Limb (tissue), 2 donors: Measurements from ENCODE around the gene AMBRA1.
A peak's percentile ranks its signal among the peaks of the same experiment; 100 is the strongest.

Experiments
- DNase-seq, 2 donors: peaks; one replicate each; pipeline ENCODE4 v3.0.0-alpha.2; 2016; ENCODE audit errors: extremely low spot score in 2 of 2

AMBRA1 gene

DNA sequence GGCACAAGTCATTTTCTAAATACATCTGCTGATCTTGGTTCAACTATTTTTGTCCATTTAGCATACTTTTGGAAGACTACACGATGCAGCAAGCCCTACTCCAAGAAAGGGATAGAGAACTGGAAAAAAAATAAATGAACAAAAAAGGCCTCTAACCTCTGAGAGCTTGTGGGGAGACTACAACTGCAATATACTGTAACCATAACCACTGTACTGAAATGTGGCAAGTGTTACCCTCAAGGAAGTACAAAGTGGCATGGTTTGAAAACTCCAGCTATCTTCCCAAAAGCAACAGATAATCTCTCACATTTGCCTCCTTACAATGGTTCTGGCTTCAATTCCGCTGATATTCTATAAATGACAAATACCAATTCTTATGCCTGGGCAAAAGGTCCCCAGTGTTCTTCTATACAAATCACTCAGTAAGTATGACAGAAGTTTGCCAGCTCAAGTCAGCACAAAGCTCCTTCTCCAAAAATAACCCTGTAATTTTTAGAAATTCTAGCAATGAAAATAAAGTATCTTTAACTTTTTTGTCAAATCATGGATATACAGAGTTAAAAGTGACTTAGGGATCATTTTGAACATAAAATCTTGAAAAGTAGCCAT lies 22.9 kb downstream of the AMBRA1 start:
- DNase-seq, result no peak

GRCh38 chr11:46565232-46565840 lies 28.5 kb downstream of the AMBRA1 start:
- DNase-seq, result no peak

DNA sequence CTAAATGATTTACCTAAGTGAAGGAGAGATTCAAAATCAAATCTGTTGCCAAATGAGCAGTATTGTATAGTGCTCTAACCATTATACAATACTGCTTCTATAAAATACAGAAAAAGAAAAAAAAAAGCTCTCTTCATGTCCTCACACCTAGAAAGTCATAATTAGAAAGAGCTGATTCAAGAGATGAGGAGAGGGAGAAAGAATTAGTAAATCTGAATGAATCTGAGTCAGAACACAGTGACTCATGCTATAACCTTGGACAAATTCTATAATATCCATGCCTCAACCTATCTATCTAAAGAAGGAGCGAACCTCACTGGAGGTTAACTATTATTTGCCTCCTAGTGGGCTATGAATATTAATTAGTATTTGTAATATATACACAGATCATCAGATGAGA lies 29.4 kb downstream of the AMBRA1 start:
- DNase-seq, result no peak

DNA sequence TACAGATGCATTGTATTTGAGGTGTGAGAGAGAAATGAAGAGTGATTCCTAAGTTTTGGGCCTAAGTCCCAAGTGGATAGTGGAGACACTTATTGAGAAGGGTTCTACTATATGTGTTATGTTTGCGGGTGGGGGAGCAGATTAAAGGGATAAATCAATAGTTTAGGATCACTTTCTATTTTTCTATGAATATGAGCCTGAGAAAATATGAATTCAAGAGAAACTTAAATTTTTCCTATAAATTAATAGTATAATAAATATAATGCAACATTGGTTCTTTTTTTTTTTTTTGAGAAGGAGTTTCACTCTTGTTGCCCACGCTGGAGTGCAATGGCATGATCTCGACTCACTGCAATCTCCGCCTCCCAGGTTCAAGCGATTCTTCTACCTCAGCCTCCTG lies 31.3 kb downstream of the AMBRA1 start:
- no peak for DNase-seq

- DNase-seq, result no peak
Observed at GRCh38 chr11:46560300-46560991, 33.4 kb downstream of the AMBRA1 start.

GRCh38 chr11:46559815-46560214 lies 34.0 kb downstream of the AMBRA1 start:
- DNase-seq, result no peak

DNA sequence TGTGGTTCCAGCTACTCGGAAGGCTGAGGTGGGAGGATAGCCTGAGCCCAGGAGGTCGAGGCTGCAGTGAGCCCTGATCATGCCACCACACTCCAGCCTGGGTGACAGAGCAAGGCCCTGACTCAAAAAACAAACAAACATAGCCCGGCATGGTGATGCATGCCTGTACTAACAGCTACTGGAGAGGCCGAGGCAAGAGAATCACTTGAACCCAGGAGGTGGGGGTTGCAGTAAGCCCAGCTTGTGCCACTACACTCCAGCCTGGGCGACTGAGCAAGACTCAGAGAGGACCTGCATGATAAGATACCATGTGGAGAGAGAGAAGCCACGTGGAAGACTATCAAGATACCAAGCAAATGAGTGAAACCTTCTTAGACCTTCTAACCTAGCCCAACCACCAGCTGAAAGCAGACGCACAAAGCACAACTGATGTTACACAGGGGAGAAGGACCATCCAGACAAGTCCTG lies 36.1 kb downstream of the AMBRA1 start:
- DNase-seq, result no peak

DNA sequence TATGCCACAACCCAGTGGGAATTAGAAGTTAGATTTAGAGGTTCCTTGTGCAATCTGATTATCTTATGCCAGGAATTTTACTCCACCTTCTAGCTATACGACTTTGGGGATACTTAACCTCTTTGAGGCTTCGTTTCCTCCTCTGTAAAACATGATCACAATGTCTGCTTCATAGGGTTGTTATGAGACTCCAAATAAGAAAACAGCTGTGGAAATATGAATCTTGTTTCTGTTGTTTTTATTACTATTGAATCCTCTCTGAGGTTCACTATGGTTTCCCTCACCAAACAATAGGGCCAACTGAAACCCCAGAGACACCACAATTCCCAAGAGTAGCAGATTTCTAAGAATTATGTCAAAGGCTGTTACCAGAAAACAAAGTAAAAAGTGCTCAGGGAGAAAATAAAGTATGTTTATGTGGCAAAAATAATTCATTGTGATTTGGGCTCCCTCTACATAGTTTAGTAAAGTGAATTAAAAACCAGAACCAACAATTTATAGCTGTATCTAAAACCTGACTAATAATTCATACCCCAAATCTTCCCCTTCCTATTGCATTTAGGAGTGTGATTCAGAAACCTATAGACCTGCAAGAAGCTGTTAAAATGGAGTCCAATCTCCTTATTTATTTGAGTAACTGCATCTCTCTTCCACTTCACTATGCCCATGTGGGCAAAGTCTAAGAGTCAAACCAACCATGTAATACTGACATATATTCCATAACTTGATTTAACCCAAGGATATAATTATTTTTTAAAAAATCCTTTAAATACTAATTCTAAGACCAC lies 38.4 kb downstream of the AMBRA1 start:
- DNase-seq, result no peak

DNA sequence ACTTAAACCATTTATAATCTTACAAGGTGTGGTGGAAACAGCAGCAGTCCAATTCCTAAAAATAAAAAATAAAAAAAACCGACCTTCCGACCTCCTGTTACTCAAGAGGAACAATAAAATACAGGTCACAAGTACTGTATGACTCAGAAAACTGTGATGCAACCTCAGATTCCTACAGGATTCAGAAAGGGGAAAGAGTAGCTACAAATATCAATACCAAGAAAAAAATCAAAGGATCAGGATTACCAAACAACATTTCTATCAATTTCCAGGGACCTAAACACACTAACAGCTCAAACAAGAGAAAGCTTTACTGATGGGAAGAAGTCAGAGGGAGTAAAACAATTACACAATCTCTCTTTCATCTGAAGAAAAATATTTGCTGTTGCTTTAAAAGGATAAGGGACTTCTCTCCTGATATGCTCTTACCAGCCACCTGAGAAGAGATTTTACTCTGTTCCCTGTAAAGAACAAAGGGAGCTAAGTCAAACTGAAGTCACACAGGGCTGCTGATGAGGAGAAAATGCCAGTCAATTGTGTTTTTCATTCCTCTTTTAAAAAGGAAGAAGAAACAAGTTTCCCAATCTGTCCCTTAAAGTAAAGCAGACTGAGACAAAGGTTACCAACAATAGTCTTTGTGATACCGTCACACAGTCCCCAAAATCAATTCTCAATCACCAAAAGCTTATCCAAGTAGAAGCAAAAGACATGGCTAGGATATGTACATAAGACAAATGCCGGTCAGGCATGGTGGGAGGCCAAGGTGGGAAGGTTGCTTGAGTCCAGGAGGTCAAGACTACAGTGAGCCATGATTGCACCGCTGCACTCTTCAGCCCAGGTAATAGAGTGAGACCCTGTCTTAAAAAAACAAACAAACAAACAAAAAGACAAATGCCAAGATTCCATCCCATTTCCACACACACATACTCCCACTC lies 39.3 kb downstream of the AMBRA1 start:
- DNase-seq, result no peak

DNA sequence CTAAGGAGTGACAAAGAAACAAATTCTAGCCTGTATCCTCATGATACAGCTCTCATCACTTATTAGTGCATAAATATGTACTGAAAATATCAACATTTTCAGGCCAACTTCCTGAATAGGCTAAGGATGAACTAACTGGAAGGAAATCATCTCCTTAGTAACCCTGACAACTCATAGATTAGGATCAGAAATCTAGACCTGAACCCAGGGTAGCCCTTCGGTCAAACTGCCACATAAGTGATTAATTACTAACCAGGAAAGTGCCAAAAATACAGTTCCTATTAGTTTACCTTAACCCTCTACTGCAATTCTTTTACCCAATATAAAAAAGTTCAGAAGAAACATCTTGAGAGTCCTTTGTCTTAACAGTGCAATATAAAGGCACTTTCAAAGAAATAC lies 40.0 kb downstream of the AMBRA1 start:
- DNase-seq, result no peak

GRCh38 chr11:46551261-46551660 lies 42.6 kb downstream of the AMBRA1 start:
- DNase-seq, result no peak

DNA sequence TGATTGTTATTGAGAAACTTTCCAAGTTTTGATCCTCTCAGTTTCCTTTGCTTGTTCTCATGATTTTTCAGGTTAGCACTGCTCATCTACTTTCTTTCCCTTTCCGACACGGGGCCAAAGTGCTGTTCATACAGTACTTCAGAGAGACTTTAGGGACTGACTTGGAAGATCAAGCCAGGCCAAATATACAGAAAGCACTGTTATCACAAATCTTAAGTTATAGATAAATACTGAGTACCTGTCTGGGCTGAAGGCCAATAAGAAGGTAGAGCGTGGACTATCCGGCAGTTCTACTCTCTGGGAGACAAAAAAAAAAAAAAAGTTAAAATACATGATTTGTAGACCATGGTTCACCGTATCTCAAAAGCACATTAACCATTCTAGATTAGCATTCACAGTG lies 46.2 kb downstream of the AMBRA1 start:
- no peak for DNase-seq

- DNase-seq, result no peak
Observed at GRCh38 chr11:46543564-46543963, 50.3 kb downstream of the AMBRA1 start.

DNA sequence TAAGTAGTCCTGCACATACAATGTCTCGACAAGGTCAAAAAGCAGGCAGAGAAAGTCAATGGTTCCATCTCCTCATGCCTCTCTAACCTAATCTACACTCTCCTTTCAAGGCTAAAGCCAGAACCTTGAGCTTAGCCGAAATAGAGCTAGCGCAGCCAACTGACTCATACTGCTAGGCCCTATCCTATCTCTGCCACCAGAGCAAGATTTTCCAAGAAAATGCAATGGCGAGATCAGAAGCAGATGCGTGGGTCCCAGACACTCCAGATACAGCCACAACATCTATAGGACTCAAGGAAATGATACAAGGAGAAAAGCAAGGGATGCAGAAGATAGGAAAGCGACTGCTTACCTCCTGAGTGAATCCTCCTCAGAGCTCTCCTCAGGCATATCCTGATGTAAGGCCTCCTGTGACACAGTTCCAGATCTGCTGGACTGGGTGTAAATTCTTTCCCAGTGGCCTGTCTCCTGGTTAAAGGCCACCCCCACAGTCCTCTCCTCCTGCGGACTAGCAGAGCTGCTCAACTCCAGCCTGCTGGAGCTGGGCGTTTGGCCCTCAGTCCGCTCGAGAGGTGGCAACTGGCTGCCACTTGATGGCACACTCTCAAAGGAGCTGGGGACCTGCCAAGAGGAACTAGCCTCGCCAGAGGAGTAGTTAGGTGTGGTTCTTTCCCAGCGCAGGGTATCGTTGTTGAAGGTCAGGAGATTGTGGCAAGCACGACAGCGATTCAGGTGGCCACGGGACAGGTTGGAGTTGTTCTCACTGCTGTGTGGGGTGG lies 52.0 kb downstream of the AMBRA1 start:
- no peak for DNase-seq

- no peak for DNase-seq
Observed at GRCh38 chr11:46540807-46541206, 53.0 kb downstream of the AMBRA1 start.

- peak; percentile 75 to 77 for DNase-seq
Observed at GRCh38 chr11:46537537-46538295, 56.1 kb downstream of the AMBRA1 start.

GRCh38 chr11:46537121-46537520 lies 56.7 kb downstream of the AMBRA1 start:
- no peak for DNase-seq

DNA sequence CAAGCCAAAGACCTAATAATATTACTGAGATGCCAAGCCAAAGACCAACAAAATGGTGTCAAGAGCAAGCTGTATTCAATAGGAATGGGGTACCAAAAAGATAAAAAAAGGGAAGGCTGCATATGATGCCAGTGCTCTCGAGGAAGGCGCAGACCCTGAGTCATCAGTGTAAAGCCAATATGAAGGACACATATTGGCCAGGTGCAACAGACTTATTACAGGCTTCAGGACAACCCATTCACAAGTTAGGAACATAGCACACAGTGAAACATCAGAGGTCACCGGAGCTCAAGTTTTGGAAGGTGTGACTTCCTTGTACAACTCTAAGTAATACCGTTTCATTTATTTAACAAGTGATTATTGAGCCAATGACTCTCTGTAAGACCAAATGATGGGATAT lies 58.1 kb downstream of the AMBRA1 start:
- DNase-seq, result no peak

GRCh38 chr11:46534711-46535110 lies 59.1 kb downstream of the AMBRA1 start:
- DNase-seq, result no peak
